Measurements from ENCODE around the gene OR2T8.

OR2T8 gene

GRCh38 chr1:247905181-247905580 is 14.9 kb upstream of the OR2T8 start:
- H3K27ac ChIP-seq = no peak overlapping the region
- TF ChIP-seq ZFX (IDR thresholded peaks at IDR 0.05) (no peak), CTCF (conservative IDR thresholded peaks at IDR 0.05) (no peak)

- H3K27ac ChIP-seq = no peak overlapping the region
- TF ChIP-seq CTCF (conservative IDR thresholded peaks at IDR 0.05) (no peak), ZFX (IDR thresholded peaks at IDR 0.05) (no peak)
These were observed 14.0 kb upstream of the OR2T8 start for GRCh38 chr1:247905910-247906503.

GRCh38 chr1:247906504-247907047 is 13.5 kb upstream of the OR2T8 start:
- no peak for TF ChIP-seq CTCF (conservative IDR thresholded peaks at IDR 0.05)
- no peak for TF ChIP-seq ZFX (IDR thresholded peaks at IDR 0.05)
- H3K27ac ChIP-seq = no peak overlapping the region

- H3K27ac ChIP-seq = no peak overlapping the region
- TF ChIP-seq CTCF (conservative IDR thresholded peaks at IDR 0.05) = no peak
- TF ChIP-seq ZFX (IDR thresholded peaks at IDR 0.05) = no peak
These were observed 11.3 kb upstream of the OR2T8 start for GRCh38 chr1:247908766-247909165.

GRCh38 chr1:247913786-247914185 is 6.3 kb upstream of the OR2T8 start:
- no peak overlapping the region for H3K27ac ChIP-seq
- TF ChIP-seq ZFX (IDR thresholded peaks at IDR 0.05) (no peak), CTCF (conservative IDR thresholded peaks at IDR 0.05) (no peak)

- TF ChIP-seq CTCF (conservative IDR thresholded peaks at IDR 0.05) (no peak), ZFX (IDR thresholded peaks at IDR 0.05) (no peak)
- no peak overlapping the region for H3K27ac ChIP-seq
These were observed 5.0 kb upstream of the OR2T8 start for GRCh38 chr1:247914941-247915662.

- H3K27ac ChIP-seq = no peak overlapping the region
- TF ChIP-seq ZFX (IDR thresholded peaks at IDR 0.05) (no peak), CTCF (conservative IDR thresholded peaks at IDR 0.05) (no peak)
These were observed 3.9 kb downstream of the OR2T8 start for GRCh38 chr1:247923941-247924340.

Measured in C4-2B (cell line).